A549 treated with RU486 at 1 μM for 4 hours (cell line): ENCODE data around the gene IL18. TPM values are rescaled to one million over a fixed set of nuclear protein-coding genes. Genes with fewer than 3 reads are reported as not detected.

ENCODE experiments used
- total RNA-seq: library from RNA; stranded (reverse); fragments of 200-300 nt; extraction: Qiagen RNA extraction; gene quantifications from 5 replicates; pipeline ENCODE4 v1.2.3, GENCODE V29; 2022; ENCODE audit warnings: low read depth

Gene IL18
- 62.5 to 98.1 TPM (median 93.9 TPM) in 5 replicates for total RNA-seq

GRCh38 chr11:112163875-112164685 lies at the start of gene IL18:
Gene IL18 (minus strand): TSS chr11:112164094. CDS start chr11:112155053, 9,041 bp downstream.

GRCh38 chr11:112174789-112175598 lies 11.1 kb upstream of the IL18 start, which contains the start of gene BCO2:
Gene BCO2 (plus strand): TSS chr11:112175512. CDS start chr11:112175602, 90 bp downstream.

GRCh38 chr11:112167145-112167544 lies 3.3 kb upstream of the IL18 start, which contains the start of gene TEX12:
Gene TEX12 (plus strand): TSS chr11:112167372. CDS start chr11:112169269, 1,897 bp downstream.

Other genes starting within 250 kb of the IL18 start
- not detected in 5 replicates for gene C11orf52, start 245.2 kb downstream of the IL18 start, total RNA-seq
- 3.6 to 7.5 TPM (median 6.3 TPM) in 5 replicates for gene DIXDC1, start 226.8 kb downstream of the IL18 start, total RNA-seq
- 18.9 to 35.8 TPM (median 29.2 TPM) in 5 replicates for gene DLAT, start 138.7 kb downstream of the IL18 start, total RNA-seq
- gene PIH1D2, start 90.1 kb downstream of the IL18 start, total RNA-seq: 0.83 to 1.4 TPM (median 1.2 TPM) in 5 replicates
- gene NKAPD1, start 89.8 kb downstream of the IL18 start, total RNA-seq: 12.4 to 19.4 TPM (median 14.8 TPM) in 5 replicates
- 65.0 to 88.5 TPM (median 70.3 TPM) in 5 replicates for gene TIMM8B, start 77.3 kb downstream of the IL18 start, total RNA-seq
- gene SDHD, start 77.2 kb downstream of the IL18 start, total RNA-seq: 65.1 to 83.1 TPM (median 66.2 TPM) in 5 replicates
- not detected in 5 replicates for gene TEX12, start 3.3 kb upstream of the IL18 start, total RNA-seq
- 0.59 to 0.79 TPM (median 0.71 TPM) in 5 replicates for gene BCO2, start 11.4 kb upstream of the IL18 start, total RNA-seq
- 24.9 to 35.2 TPM (median 29.5 TPM) in 5 replicates for gene PTS, start 62.3 kb upstream of the IL18 start, total RNA-seq
- gene PLET1, start 96.8 kb upstream of the IL18 start, total RNA-seq: not detected in 5 replicates